ENCODE measurements around the gene COX6A2. TPM values are rescaled to one million over a fixed set of nuclear protein-coding genes. Genes with fewer than 3 reads are reported as not detected.
"Not testable (repeated sequence)": the region's sequence is repeated elsewhere in the genome, so short reads cannot be mapped to it uniquely, and the experiment has no call there.

COX6A2 gene
- total RNA-seq, 1 donor from 2014 or later: not detected

GRCh38 chr16:31458844-31459686 lies 30.9 kb upstream of the COX6A2 start, which contains the start of gene ARMC5:
ARMC5 (plus strand) TSS chr16:31459501; CDS start chr16:31459525, 24 bp downstream.
- Mint-ChIP-seq H3K9me3 (no peaks in the 10 kb centered on the region), H3K27me3 (ENCODE audit: insufficient read depth) (no peaks in the 10 kb centered on the region), H3K27ac (peak within 1 kb of the TSS; percentile 95), H3K4me1 (ENCODE audit: low read depth) (peaks cover 41% of the 10 kb centered on the region), H3K36me3 (ENCODE audit: low read depth) (peaks cover 18% of the 10 kb centered on the region), H3K4me3 (peak within 1 kb of the TSS; percentile 93)
- intact Hi-C loops (cut with micrococcal nuclease): loop anchor here (1.0 to 2.0 kb wide), 16 partner anchors 18 to 536 kb away; partner anchors contain the start of genes BCKDK, FBXL19, FUS and ITGAX
- peak; percentile 95 for DNase-seq (ENCODE audit: low spot score)

- Mint-ChIP-seq H3K4me1 (ENCODE audit: low read depth) (peaks cover 45% of the 10 kb centered on the region), H3K9me3 (no peaks in the 10 kb centered on the region), H3K27me3 (ENCODE audit: insufficient read depth) (no peaks in the 10 kb centered on the region), H3K27ac (peak overlapping the region; percentile 95), H3K4me3 (peak overlapping the region; percentile 93), H3K36me3 (ENCODE audit: low read depth) (peaks cover 20% of the 10 kb centered on the region)
- intact Hi-C loops (cut with micrococcal nuclease): loop anchor here (1.0 to 2.0 kb wide), 3 partner anchors 31 to 349 kb away; partner anchors contain the start of gene BCKDK
- DNase-seq (ENCODE audit: low spot score): peak; percentile 58
These were observed 30.1 kb upstream of the COX6A2 start for GRCh38 chr16:31458073-31458843.

GRCh38 chr16:31456988-31457360 lies 28.8 kb upstream of the COX6A2 start:
- peak overlapping the region; percentile 93 for H3K4me3 Mint-ChIP-seq
- peaks cover 47% of the 10 kb centered on the region for H3K4me1 Mint-ChIP-seq (ENCODE audit: low read depth)

GRCh38 chr16:31455601-31456314 lies 27.6 kb upstream of the COX6A2 start:
- intact Hi-C loops (cut with micrococcal nuclease): loop anchor here (1.0 kb wide), 1 partner anchor 11 kb away; no protein-coding TSS in a partner anchor
- no peak for DNase-seq (ENCODE audit: low spot score)
- H3K36me3 Mint-ChIP-seq (ENCODE audit: low read depth): peaks cover 21% of the 10 kb centered on the region
- H3K4me3 Mint-ChIP-seq: peak overlapping the region; percentile 61
- H3K27ac Mint-ChIP-seq: no peak overlapping the region
- H3K9me3 Mint-ChIP-seq: no peaks in the 10 kb centered on the region
- peaks cover 45% of the 10 kb centered on the region for H3K4me1 Mint-ChIP-seq (ENCODE audit: low read depth)
- no peaks in the 10 kb centered on the region for H3K27me3 Mint-ChIP-seq (ENCODE audit: insufficient read depth)

More at GRCh38 chr16:31456988-31457360, 28.8 kb upstream of the COX6A2 start:
- no peaks in the 10 kb centered on the region for H3K27me3 Mint-ChIP-seq (ENCODE audit: insufficient read depth)
- peaks cover 16% of the 10 kb centered on the region for H3K36me3 Mint-ChIP-seq (ENCODE audit: low read depth)
- no peaks in the 10 kb centered on the region for H3K9me3 Mint-ChIP-seq
- intact Hi-C loops (cut with micrococcal nuclease): no loop called here
- H3K27ac Mint-ChIP-seq: no peak overlapping the region
- DNase-seq (ENCODE audit: low spot score): no peak

- DNase-seq (ENCODE audit: low spot score): no peak
- H3K4me3 Mint-ChIP-seq: no peak overlapping the region
- H3K4me1 Mint-ChIP-seq (ENCODE audit: low read depth): peaks cover 36% of the 10 kb centered on the region
- H3K27ac Mint-ChIP-seq: peak overlapping the region; percentile 9
- intact Hi-C loops (cut with micrococcal nuclease): no loop called here
- no peaks in the 10 kb centered on the region for H3K27me3 Mint-ChIP-seq (ENCODE audit: insufficient read depth)
- no peaks in the 10 kb centered on the region for H3K9me3 Mint-ChIP-seq
- peaks cover 21% of the 10 kb centered on the region for H3K36me3 Mint-ChIP-seq (ENCODE audit: low read depth)
These were observed 25.4 kb upstream of the COX6A2 start for GRCh38 chr16:31453255-31454204.

- intact Hi-C loops (cut with micrococcal nuclease): no loop called here
- H3K4me1 Mint-ChIP-seq (ENCODE audit: low read depth): peaks cover 30% of the 10 kb centered on the region
- no peak for DNase-seq (ENCODE audit: low spot score)
- H3K27ac Mint-ChIP-seq: no peak overlapping the region
- H3K9me3 Mint-ChIP-seq: no peaks in the 10 kb centered on the region
- H3K36me3 Mint-ChIP-seq (ENCODE audit: low read depth): peaks cover 16% of the 10 kb centered on the region
- H3K27me3 Mint-ChIP-seq (ENCODE audit: insufficient read depth): no peaks in the 10 kb centered on the region
- H3K4me3 Mint-ChIP-seq: no peak overlapping the region
These were observed 24.5 kb upstream of the COX6A2 start for GRCh38 chr16:31452631-31453106.

- Mint-ChIP-seq H3K27ac (no peak overlapping the region), H3K9me3 (no peaks in the 10 kb centered on the region), H3K4me3 (no peak overlapping the region), H3K36me3 (ENCODE audit: low read depth) (peaks cover 16% of the 10 kb centered on the region), H3K4me1 (ENCODE audit: low read depth) (peaks cover 27% of the 10 kb centered on the region), H3K27me3 (ENCODE audit: insufficient read depth) (no peaks in the 10 kb centered on the region)
- no peak for DNase-seq (ENCODE audit: low spot score)
- intact Hi-C loops (cut with micrococcal nuclease): no loop called here
These were observed 23.7 kb upstream of the COX6A2 start for GRCh38 chr16:31451681-31452351.

- Mint-ChIP-seq H3K36me3 (ENCODE audit: low read depth) (peaks cover 16% of the 10 kb centered on the region), H3K4me3 (no peak overlapping the region), H3K27me3 (ENCODE audit: insufficient read depth) (no peaks in the 10 kb centered on the region), H3K9me3 (no peaks in the 10 kb centered on the region), H3K4me1 (ENCODE audit: low read depth) (peaks cover 25% of the 10 kb centered on the region), H3K27ac (no peak overlapping the region)
- intact Hi-C loops (cut with micrococcal nuclease): no loop called here
- no peak for DNase-seq (ENCODE audit: low spot score)
These were observed 23.0 kb upstream of the COX6A2 start for GRCh38 chr16:31451201-31451600.

- DNase-seq (ENCODE audit: low spot score); H3K27ac Mint-ChIP-seq; H3K36me3 Mint-ChIP-seq (ENCODE audit: low read depth); H3K27me3 Mint-ChIP-seq (ENCODE audit: insufficient read depth); H3K4me3 Mint-ChIP-seq; H3K9me3 Mint-ChIP-seq: not testable (repeated sequence)
- peaks cover 14% of the 10 kb centered on the region for H3K4me1 Mint-ChIP-seq (ENCODE audit: low read depth)
- intact Hi-C loops (cut with micrococcal nuclease): loop anchor here (10.0 kb wide), 1 partner anchor 491 kb away; the partner anchor contains the start of gene SETD1A
These were observed 17.8 kb upstream of the COX6A2 start for GRCh38 chr16:31445931-31446330.

GRCh38 chr16:31441956-31442355 lies 13.8 kb upstream of the COX6A2 start:
- peak overlapping the region; percentile 63 for H3K27ac Mint-ChIP-seq
- peaks cover 9% of the 10 kb centered on the region for H3K27me3 Mint-ChIP-seq (ENCODE audit: insufficient read depth)

More at GRCh38 chr16:31441956-31442355, 13.8 kb upstream of the COX6A2 start:
- Mint-ChIP-seq H3K4me1 (ENCODE audit: low read depth) (peaks cover 26% of the 10 kb centered on the region), H3K4me3 (peak overlapping the region; percentile 80), H3K36me3 (ENCODE audit: low read depth) (no peaks in the 10 kb centered on the region), H3K9me3 (no peaks in the 10 kb centered on the region)
- DNase-seq (ENCODE audit: low spot score): no peak
- intact Hi-C loops (cut with micrococcal nuclease): loop anchor here (2.0 to 10.0 kb wide), 9 partner anchors 21 to 487 kb away; partner anchors contain the start of genes FUS, ITGAX, KAT8 and PYDC1

Measured in activated T-helper 1 cell treated with anti-CD3 and anti-CD28 coated beads, Interleukin-12 subunit alpha, Interleukin-12 subunit beta, Interleukin-2, Interleukin-4 antibody, amounts not matched to agents 30 ng/mL and 10 ng/mL and 1 ng/mL, durations not matched to agents 14 hours and 24 hours and 36 hours (primary cell).